Common myeloid progenitor, CD34-positive (primary cell): ENCODE results near the gene RPTOR.

Experiments
- CTCF ChIA-PET: fragments of 350-600 bp; sonication (Branson Sonifier 250); formaldehyde crosslinking; loops from one replicate; lab custom pipeline; 2021; ENCODE audit warnings: antibody characterized with exemption; lab: Charles Lee
- POLR2A ChIA-PET: fragments of 350-600 bp; sonication (Branson Sonifier 250); formaldehyde crosslinking; loops from one replicate; lab custom pipeline; 2021; ENCODE audit warnings: antibody characterized with exemption; lab: Charles Lee
- DNase-seq, 3 donors: peaks; one replicate each; pipeline versions ENCODE4 v3.0.0 to v3.0.0-alpha.2; 2013
- H3K27ac ChIP-seq, 2 experiments: 1 replicate in 1 of 2; 2 replicates in 1 of 2; pipeline ENCODE4 v1.7.0; 2013; ENCODE audit warnings: inconsistent platforms in 2 of 2, low read length in 2 of 2, mild to moderate bottlenecking in 2 of 2, low read depth in 1 of 2, moderate library complexity in 1 of 2; ENCODE audit not compliant: severe bottlenecking in 2 of 2, insufficient read depth in 1 of 2, poor library complexity in 1 of 2
- H3K27me3 ChIP-seq, 5 experiments: replicated peaks in 2 of 5; 1 replicate in 3 of 5; 2 replicates in 2 of 5; pipeline versions ENCODE4 v1.6.1 to v1.7.0; 2013; ENCODE audit warnings: low read length in 4 of 5, mild to moderate bottlenecking in 2 of 5, moderate library complexity in 2 of 5, inconsistent platforms in 1 of 5; ENCODE audit not compliant: insufficient read depth in 5 of 5, control insufficient read depth in 4 of 5
- H3K36me3 ChIP-seq, 4 experiments: 1 replicate in 2 of 4; 2 replicates in 2 of 4; pipeline versions ENCODE4 v1.6.1 to v1.7.0; 2013; ENCODE audit warnings: low read length in 3 of 4, control low read depth in 1 of 4, mild to moderate bottlenecking in 1 of 4; ENCODE audit not compliant: control insufficient read depth in 4 of 4, insufficient read depth in 4 of 4
- H3K4me1 ChIP-seq, 4 experiments: 1 replicate in 3 of 4; 2 replicates in 1 of 4; pipeline versions ENCODE4 v1.6.1 to v1.7.1; 2013; ENCODE audit warnings: low read length in 3 of 4, mild to moderate bottlenecking in 3 of 4, control low read depth in 1 of 4, inconsistent platforms in 1 of 4, moderate library complexity in 1 of 4; ENCODE audit not compliant: control insufficient read depth in 4 of 4, insufficient read depth in 4 of 4; ENCODE audit errors: control extremely low read depth in 1 of 4
- H3K4me3 ChIP-seq, 7 experiments: 1 replicate in 4 of 7; 2 replicates in 3 of 7; pipeline versions ENCODE4 v1.5.1 to v1.7.0; 2013; ENCODE audit warnings: mild to moderate bottlenecking in 7 of 7, low read length in 6 of 7, moderate library complexity in 6 of 7, inconsistent platforms in 2 of 7, low read depth in 2 of 7, control low read depth in 1 of 7; ENCODE audit not compliant: insufficient read depth in 4 of 7, control insufficient read depth in 1 of 7; ENCODE audit errors: extremely low read depth in 1 of 7
- H3K9me3 ChIP-seq, 5 experiments: 1 replicate in 4 of 5; 2 replicates in 1 of 5; pipeline versions ENCODE4 v1.6.1 to v1.7.1; 2013; ENCODE audit warnings: low read length in 4 of 5, mild to moderate bottlenecking in 2 of 5, inconsistent platforms in 1 of 5, low read depth in 1 of 5, moderate library complexity in 1 of 5; ENCODE audit not compliant: control insufficient read depth in 4 of 5, insufficient read depth in 2 of 5; ENCODE audit errors: control extremely low read depth in 1 of 5
- WGBS: methylation state at CpG from one replicate; pipeline ENCODE4 v1.1.5; 2013; ENCODE audit not compliant: insufficient coverage; 5-methylcytosine and 5-hydroxymethylcytosine counted together

RPTOR gene

DNA sequence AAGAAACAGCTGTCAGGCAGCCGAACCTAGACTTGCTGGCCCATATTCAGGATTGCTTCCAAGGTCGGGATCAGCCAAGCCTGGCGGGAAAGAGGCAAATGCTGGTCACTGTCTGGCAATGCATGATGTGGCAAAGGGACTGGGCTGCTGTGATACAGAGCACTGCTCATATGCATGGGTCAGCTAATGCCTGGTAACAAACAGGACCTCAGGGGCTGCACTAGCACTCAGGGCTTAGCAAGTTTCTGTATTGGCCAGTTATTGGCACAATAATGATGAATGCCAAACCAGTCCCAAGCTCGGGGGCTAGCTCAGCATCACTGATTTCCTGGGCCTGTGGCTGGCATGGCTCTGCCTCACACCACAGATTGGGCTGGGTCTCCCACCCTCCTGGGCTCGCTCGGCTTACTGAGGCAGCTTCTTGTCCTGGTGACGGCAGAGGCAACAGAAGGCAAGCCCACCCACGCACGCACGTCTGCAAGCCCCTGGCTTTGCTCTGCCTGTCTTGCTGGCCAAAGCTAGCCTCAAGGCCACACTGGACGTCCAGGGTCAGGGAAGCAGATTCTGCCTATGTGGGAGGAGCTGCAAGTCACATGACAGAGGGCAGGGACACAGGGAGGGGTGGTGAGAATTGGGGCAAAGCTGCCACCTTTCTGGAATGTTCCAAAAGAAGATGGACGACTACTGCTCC lies 21.4 kb upstream of the RPTOR start:
- Histone ChIP-seq H3K4me3 (no peak overlapping the region), H3K9me3 (no peaks in the 10 kb centered on the region), H3K27me3 (peaks cover 0 to 36% (median 23%) of the 10 kb centered on the region in 5 experiments), H3K36me3 (no peaks in the 10 kb centered on the region), H3K4me1 (no peaks in the 10 kb centered on the region), H3K27ac (no peak overlapping the region)
- WGBS, result 90% methylated on average over 12 of the region's 12 CpGs
- no peak for DNase-seq
- POLR2A ChIA-PET, result no interaction called here
- CTCF ChIA-PET, result no interaction called here

DNA sequence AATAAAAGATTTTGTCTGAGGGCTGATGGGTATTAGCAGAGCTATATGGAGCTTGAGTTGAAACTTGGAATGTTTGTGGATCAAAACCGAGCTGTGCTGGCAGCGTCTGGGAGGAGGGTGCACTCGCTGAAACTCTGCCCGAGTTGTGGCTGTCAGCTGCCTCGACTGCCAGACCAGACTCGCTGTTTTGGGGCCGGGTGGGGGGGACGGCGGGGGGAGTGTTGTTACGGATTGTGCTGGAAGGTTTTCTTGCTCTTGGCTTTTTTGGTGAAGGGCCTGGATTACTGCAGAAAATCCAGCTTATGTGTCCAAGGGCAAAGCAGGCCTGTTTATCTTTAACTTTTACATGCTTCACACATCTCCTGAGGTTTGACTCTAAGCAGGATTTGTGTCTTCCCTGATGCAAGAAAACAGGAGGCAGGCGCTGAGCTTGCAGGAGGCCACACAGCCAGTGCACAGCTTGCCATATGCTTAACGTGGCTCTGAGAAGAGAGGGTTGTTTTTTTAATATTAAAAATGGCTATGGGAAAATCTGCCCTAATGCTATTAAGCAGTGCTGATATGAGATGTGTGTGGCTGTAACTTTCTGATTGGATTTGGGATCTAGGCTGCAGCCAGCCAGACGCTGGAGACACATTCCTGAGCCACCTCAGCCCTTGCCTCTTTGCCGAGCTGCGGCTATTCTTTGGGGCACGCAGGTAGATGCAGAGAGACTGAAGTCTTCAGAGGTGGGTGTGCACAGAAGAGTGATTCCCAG lies 20.5 kb upstream of the RPTOR start:
- ChIA-PET CTCF (no interaction called here), POLR2A (no interaction called here)
- no peak for DNase-seq
- peaks cover 0 to 44% (median 29%) of the 10 kb centered on the region in 5 experiments for H3K27me3 ChIP-seq
- H3K4me1 ChIP-seq, result no peaks in the 10 kb centered on the region
- no peaks in the 10 kb centered on the region for H3K9me3 ChIP-seq
- no peak overlapping the region for H3K27ac ChIP-seq
- H3K4me3 ChIP-seq, result no peak overlapping the region
- 83% methylated on average over 14 of the region's 16 CpGs for WGBS
- H3K36me3 ChIP-seq, result no peaks in the 10 kb centered on the region

DNA sequence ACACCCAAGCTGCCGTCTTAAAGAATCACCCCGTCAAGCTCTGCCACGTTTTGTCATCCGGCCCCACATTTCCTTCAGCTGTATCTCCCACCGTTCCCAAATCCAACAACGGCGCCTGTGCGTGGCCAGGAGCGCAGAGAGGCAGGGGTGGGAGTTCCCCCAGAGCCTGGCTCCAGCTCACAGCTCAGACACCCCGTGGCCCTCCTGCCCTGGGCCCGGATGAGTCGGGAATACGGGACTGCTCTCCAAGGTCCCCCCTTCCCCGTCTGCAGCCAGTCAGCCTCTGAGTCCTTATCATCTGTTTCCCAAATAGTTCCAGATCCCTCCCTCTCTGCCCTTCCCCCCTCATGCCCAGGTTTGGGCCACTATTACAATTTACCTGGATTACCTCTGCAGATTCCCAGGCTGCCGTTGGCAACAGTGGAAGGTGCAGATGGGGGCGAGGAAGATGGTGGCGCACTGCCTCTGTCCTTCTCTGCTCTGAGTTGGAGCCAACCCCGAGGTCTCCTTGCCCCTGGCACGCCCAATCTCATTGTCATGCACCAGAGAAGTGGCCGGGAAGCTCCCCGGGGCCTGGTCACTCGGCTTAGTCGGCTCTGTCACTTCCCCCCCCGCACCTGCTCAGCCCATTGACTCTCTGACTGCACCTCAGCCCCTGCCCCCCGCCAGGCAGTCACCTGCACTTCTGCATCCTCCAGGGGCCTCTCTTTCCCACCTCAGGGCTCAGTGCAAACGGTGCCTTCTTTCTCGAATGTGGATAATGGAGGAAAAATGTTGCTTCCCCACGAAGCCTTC lies 18.3 kb upstream of the RPTOR start:
- Histone ChIP-seq H3K4me1 (no peaks in the 10 kb centered on the region), H3K27me3 (peaks cover 0 to 46% (median 27%) of the 10 kb centered on the region in 5 experiments), H3K36me3 (no peaks in the 10 kb centered on the region), H3K9me3 (no peaks in the 10 kb centered on the region), H3K4me3 (no peak overlapping the region), H3K27ac (no peak overlapping the region)
- ChIA-PET POLR2A (no interaction called here), CTCF (no interaction called here)
- no peak for DNase-seq
- WGBS, result 48% methylated on average over 27 of the region's 28 CpGs

DNA sequence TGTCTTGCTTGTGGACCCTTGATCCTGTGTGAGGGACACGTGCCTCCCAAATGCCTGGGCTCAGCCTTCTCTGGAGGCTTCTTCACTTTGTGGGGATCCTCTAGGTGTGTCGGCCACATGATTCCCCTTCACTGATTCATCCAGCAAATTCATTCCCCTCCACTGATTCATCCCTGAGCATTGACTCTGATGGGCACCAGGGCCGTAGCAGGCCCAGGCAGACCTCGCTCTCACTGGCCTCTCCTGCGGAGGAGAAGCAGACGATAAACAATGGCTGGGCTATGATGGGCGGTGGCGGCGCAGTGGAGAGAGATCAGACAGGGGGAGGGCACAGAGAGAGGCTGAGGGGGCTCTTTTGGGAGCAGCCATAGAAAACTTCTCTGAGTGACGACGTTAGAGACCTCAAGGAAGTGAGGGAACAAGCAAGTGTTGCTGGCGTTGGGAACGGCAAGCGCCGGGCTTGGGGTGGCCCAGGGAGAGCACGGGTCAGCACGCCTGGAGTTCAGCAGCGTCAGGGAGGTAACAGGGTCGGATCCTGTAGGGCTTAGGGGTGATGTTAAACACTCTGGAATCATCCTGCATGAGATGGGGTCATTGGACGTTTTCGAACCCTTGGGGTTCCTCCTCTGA lies 17.5 kb upstream of the RPTOR start:
- CTCF ChIA-PET, result no interaction called here
- no peak overlapping the region for H3K27ac ChIP-seq
- no peaks in the 10 kb centered on the region for H3K4me1 ChIP-seq
- DNase-seq, result no peak
- POLR2A ChIA-PET, result interaction anchor here (0.5 kb wide), 1 partner anchor 479 kb away, joined by 4 read pairs; no protein-coding TSS in a partner anchor
- no peaks in the 10 kb centered on the region for H3K9me3 ChIP-seq
- no peak overlapping the region for H3K4me3 ChIP-seq
- peaks cover 0 to 48% (median 27%) of the 10 kb centered on the region in 5 experiments for H3K27me3 ChIP-seq
- H3K36me3 ChIP-seq, result no peaks in the 10 kb centered on the region
- WGBS, result 88% methylated on average over 21 of the region's 21 CpGs

DNA sequence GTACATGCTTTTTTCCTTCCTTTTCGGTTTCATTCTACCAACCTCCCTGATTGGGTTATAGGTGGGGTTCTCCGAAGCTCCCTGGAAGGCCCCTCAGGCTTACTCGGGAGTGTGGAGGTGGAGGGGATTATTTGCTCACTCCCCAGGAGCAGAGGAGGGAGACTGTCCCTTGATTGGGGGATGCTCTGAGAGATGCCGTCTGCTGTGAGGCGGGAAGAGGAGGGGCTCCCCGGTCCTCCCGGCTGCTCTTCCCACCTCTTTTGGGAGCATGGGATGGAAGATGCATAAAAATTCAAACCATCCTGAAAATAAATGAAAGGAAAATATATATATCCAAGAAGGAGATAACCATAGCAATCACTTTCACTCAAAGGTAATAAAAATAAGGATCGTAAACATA lies 16.1 kb upstream of the RPTOR start:
- H3K27ac ChIP-seq, result no peak overlapping the region
- H3K4me3 ChIP-seq, result no peak overlapping the region
- ChIA-PET POLR2A (no interaction called here), CTCF (interaction anchor here (0.6 to 1.2 kb wide), 2 partner anchors 47 to 59 kb away, joined by 3 read pairs; no protein-coding TSS in a partner anchor)
- H3K4me1 ChIP-seq, result no peaks in the 10 kb centered on the region
- H3K36me3 ChIP-seq, result no peaks in the 10 kb centered on the region
- DNase-seq, result no peak
- peaks cover 0 to 43% (median 27%) of the 10 kb centered on the region in 5 experiments for H3K27me3 ChIP-seq
- no peaks in the 10 kb centered on the region for H3K9me3 ChIP-seq
- 44% methylated on average over 2 of the region's 8 CpGs for WGBS

DNA sequence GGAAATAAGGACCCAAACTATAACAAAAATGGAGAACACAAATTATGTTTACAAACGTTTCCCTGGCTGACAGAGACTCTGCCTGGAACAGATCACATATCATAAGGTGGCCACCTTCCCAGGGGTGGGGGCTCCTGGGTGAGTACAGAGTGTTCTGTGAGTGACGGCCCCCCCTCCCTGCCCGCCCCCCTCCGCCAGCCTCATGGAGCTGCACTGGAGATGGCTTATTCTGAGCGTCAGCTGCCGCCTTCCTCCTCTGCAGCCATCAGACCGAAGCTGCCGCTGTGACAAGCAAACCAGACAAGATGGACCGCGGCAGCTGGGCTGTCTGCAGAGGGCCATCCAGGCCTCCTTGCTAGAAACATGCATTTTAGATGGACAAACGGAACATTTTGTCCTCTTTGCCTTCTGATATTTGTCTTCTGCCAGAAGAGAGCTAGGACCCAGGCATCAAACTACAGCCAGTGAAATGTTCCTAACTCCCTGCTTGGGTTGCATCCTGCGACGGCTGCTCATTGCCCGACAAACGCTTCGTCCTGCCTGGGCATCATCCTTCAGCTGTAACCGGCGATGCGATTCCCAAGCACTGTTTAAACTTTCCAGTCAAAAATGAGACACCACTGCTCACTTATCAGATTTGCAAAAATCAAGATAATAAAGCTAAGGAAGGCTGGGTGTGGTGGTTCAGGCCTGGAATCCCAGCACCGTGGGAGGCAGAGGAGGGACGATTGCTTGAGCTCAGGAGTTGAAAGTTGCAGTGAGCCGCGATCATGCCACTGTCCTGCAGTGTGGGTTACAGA lies 15.3 kb upstream of the RPTOR start:
- ChIA-PET POLR2A (no interaction called here), CTCF (interaction anchor here (0.9 to 1.2 kb wide), 3 partner anchors 21 to 47 kb away, joined by 3 read pairs; no protein-coding TSS in a partner anchor)
- no peak for DNase-seq
- H3K27ac ChIP-seq, result no peak overlapping the region
- no peaks in the 10 kb centered on the region for H3K4me1 ChIP-seq
- H3K27me3 ChIP-seq, result peaks cover 0 to 43% (median 24%) of the 10 kb centered on the region in 5 experiments
- H3K36me3 ChIP-seq, result no peaks in the 10 kb centered on the region
- WGBS, result 78% methylated on average over 14 of the region's 23 CpGs
- H3K9me3 ChIP-seq, result no peaks in the 10 kb centered on the region
- no peak overlapping the region for H3K4me3 ChIP-seq
